GM19328 (cell line): ENCODE measurements around the gene MCTP1.

Experiments
- ATAC-seq: cut with Tn5 transposase; IDR thresholded peaks from one replicate; pipeline ENCODE4 v1.9.1; 2021; ENCODE audit warnings: mild to moderate bottlenecking, moderate library complexity; ENCODE audit not compliant: unreplicated experiment

Gene MCTP1

DNA sequence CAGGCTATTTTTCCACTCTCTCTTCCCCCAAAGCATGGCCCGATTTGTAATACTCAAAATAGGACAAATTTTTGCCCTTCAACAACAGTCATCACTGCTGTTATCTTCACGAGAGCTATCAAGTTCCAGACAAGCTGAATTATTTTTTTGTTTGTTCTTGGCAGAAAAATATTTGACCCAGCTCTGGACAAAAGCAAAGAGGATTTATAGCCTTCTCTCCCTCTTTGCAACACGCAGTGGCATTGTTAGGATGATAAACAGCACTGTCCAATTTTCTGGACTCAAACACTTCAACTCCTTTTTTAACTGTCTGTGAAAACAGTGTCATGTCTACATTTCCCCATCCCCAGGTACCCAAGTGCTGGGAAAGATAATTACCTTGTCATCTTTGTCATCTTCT lies 506.2 kb downstream of the MCTP1 start:
- no peak for ATAC-seq

DNA sequence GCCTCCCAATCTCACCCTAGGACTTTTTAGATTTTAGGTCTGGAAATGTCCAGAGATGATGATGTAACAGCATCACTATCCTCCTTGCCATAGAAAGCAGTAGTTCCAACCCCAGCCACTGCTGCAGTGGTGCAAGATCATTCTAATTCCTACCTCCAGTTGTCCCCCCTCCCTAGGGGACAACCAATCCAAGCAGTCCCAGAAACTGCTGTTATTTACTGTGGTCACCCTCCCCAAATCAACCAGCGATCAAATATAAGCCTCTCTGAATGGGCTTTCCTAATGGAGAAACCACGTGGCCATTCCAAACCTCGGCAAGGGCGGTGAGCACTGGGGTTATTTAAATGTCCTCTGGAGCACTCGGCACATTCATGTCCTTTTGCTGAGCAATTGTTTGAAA lies 506.6 kb downstream of the MCTP1 start:
- ATAC-seq = no peak

DNA sequence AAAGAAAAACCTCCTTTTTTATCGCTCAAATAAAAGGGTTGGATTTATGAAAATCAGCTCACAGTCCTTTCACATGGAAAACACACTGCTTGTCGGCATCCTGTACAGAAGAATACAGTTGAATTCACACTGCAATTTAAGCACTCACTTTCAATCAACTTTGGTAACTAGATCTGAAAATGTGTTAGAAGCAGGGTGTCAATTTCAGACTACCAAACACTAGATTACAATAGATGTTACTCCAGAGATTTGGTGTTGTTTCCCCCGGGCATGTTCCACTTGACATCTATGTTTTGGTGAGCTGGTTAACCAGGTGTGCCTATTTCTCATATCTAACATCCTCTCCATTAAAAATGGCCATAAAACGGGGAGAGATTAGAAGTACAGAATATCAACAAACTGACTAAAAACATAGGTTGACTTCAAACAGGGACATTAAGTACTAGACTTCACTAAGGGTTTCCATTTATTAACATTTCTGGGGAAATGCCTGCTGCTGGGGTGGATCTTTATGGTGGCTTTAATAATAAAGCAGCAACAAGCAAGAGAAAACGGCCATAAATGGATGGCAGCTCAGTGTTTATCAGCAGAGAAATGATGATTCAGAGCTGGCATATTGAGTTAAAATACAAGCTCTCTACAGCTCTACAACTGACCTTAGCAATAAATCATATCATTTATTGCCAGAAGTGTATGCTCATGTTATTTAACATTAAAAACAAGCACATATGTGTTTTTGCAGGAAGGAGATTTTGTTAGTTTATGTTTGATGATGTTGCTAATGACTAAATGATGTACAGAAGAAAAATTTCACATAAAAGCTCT lies 507.6 kb downstream of the MCTP1 start:
- no peak for ATAC-seq

GRCh38 chr5:94776167-94776566 lies 508.7 kb downstream of the MCTP1 start:
- ATAC-seq = no peak

- no peak for ATAC-seq
These were observed 509.8 kb downstream of the MCTP1 start for GRCh38 chr5:94775088-94775487.

- ATAC-seq = no peak
These were observed 513.2 kb downstream of the MCTP1 start for GRCh38 chr5:94771742-94772141.

DNA sequence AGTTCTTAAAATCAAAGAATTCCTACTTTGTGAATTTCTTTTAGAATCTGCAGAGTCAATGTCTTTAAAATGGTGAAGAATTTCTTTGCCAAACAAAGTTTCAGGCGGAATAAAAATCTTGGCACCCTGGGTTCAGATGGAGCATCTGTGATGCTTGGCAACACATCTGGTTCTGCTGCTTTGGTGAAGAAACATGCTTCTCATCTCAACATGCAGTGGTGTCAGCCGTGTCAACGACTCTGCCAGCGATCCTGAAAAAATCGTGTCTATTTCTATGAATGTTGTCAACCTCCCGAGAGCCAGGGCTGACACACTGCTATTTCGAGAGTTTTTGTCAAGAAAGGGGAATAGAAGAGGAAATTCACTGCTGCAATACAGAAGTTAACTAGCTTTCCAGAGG lies 514.9 kb downstream of the MCTP1 start:
- ATAC-seq = no peak

DNA sequence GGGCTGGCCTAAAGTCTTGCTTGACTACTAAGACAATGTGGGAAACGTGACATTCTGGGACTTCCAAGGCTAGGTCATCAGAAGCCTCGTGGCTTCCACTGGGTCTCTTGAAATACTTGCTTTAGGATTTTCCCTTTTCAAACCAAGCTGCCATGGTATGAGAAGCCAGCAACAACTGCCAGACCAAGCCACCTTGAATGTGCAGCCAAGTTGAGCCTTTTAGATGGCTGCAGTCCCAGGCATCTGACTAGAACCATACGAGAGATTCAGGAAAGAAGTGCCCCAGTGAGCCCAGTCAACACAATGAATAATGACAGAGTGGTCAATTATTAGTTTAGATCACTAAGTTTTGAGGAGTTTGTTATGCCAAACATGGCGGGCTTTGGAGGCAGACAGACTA lies 523.1 kb downstream of the MCTP1 start:
- no peak for ATAC-seq

DNA sequence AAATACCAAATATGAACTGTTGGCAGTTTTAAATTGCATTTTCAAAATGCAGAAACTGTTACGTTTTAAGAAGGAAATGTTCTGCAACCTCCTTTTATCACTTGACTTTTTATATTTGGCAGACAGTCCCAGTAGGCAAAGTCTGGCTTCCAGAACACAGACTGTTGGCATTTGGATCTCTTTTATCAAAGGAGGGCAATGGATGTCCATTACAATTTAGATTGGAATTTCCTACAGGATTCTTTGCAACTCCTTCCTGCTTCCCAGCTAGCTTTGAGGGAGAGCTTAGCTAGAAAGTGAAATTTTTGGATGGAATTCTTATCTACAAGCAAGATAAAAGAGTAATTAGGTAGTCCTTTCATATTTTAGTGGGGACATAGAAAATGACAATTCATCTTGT lies 523.8 kb downstream of the MCTP1 start:
- ATAC-seq = no peak

DNA sequence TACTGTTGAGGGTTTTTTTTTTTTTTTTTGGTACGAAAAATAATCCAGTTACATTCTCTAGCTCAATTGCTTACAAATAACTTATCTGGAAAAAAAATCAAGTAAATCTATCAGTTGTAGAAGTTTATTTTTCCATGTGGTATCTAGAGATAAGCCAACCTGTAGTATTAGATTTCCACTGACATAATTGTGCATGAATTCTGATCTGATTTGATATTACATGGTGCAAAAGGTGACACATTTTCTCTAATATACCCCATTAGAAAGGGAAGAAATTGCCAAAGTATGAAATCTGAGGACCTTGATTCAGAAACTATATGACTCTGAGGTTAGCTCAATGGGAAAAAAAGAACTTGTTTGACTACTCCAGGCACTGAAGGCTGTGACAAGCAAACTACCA lies 524.9 kb downstream of the MCTP1 start:
- ATAC-seq = no peak

DNA sequence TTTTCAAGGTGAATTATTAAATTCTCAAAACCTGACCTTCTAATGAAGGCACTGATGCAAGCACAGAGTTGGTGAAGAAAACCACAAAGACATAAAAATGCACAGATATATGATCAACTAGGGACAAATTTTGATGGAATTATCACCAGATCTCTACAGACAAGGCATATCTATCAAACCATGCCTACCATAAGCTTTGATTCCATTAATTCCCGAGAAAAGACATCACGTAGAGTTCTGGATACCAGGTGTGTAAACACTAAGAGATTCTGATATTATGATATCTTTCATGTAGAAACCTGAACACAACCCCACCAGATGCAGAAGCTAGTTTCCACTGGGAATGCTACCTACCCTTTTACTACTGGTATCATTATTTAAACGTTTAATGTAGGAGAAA lies 525.9 kb downstream of the MCTP1 start:
- no peak for ATAC-seq

GRCh38 chr5:94754824-94755223 lies 530.1 kb downstream of the MCTP1 start:
- ATAC-seq = no peak

DNA sequence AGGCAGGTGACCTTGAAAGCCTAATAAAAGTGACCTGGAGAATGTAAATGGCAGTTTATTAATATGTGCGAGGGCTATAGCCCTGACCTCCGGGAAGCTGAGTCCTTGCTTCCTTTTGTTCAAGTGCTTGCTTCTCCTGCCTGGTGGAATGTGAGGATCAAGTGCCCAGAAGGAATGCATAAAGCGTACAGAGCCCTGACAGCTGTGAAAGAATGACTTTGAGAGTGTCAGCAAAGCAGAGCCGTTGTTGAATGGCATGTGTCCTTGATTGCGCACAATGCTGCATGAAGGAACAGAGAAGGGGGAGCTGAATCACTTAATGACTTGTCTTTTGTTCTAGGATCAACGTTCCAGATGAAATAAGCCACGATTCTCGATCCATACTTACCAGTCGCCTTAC lies 533.4 kb downstream of the MCTP1 start:
- ATAC-seq = no peak

- no peak for ATAC-seq
These were observed 534.2 kb downstream of the MCTP1 start for GRCh38 chr5:94750681-94751080.

GRCh38 chr5:94749042-94749441 lies 535.9 kb downstream of the MCTP1 start:
- no peak for ATAC-seq

DNA sequence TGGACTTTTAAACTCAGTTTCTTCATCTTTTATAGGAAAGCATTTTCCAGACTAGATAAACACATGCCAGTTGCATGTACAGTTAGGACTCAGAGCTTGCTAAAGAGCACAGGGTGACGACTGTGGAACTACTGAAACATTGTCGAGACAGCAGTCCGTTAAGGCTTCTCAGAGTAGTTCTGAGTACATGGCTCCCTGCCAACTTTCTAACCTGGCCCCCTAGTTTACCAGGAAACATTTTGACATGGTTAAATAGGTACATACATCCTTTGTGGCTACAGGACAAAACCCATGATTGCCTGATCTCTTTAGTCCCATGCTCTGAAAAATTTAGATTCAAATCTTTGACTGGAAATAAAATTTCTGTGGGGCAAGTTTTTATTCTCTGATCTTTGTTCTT lies 536.7 kb downstream of the MCTP1 start:
- no peak for ATAC-seq

DNA sequence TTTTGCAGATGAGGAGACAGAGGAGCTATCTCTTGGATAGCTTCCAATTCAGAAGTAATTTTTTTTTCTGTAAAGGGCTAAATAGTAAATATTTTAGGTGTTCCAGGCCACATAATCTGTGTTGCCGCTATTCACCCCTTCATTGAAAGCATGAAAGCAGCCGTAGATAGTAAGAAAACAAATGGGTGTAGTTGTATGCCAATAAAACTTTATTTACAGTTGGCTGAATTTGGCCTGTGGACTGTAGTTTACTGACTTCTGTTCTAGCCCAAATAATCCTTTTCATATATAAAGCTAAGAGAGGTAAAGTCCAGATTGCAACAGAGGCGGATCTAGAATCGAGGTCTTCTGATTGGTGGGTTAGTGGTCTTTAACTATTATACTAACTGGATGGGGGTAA lies 537.5 kb downstream of the MCTP1 start:
- ATAC-seq = no peak

- no peak for ATAC-seq
These were observed 538.2 kb downstream of the MCTP1 start for GRCh38 chr5:94746731-94747124.

GRCh38 chr5:94745786-94746730 lies 538.8 kb downstream of the MCTP1 start:
- peak; percentile 68 for ATAC-seq

- ATAC-seq = no peak
These were observed 540.0 kb downstream of the MCTP1 start for GRCh38 chr5:94744906-94745305.

GRCh38 chr5:94742852-94743251 lies 542.0 kb downstream of the MCTP1 start:
- no peak for ATAC-seq

GRCh38 chr5:94740286-94740685 lies 544.6 kb downstream of the MCTP1 start:
- no peak for ATAC-seq
